CD4-positive, alpha-beta T cell treated with Interleukin-6 at 100 ng/mL for 8 hours (primary cell): Measurements from ENCODE around the gene GALNT11.

Experiments
- DNase-seq: peaks from one replicate; pipeline ENCODE4 v3.0.0-alpha.2; 2020; ENCODE audit warnings: mixed read lengths, low spot score

GALNT11 gene

DNA sequence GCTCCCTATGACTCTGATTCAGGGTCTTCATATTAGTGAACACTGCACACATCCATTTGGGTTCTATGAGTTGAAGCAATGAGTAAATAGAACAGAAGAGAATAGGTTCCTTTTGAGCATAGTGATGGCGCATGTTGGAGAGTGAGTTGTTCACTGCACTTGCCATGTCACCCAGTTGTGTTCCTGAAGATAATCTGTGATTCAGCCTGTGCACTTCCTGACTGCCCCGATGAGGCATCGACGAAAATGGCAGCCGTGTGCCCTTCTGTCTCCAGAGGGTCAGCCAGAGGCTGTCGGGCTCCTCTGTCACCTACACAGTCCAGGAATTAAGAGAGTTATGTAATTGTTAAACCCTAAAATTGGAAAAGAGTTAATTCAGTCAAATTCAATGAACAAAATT is 94.7 kb downstream of the GALNT11 start:
- no peak for DNase-seq

DNA sequence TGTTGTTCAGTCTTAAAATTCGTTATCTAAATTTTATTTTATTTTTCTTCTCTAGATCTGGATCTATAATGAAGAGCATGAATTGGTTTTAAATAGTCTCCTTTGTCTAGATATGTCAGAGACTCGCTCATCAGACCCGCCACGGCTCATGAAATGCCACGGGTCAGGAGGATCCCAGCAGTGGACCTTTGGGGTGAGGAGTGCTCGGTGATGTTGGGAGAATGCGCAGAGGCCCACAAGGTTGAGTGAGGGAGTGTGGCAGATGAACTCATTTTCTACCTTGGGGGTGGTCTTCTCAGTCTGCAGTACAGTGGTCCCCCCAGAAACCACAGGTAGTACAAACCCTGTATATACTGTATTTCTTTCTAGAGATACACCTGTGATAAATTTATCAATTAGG is 95.3 kb downstream of the GALNT11 start:
- no peak for DNase-seq

DNA sequence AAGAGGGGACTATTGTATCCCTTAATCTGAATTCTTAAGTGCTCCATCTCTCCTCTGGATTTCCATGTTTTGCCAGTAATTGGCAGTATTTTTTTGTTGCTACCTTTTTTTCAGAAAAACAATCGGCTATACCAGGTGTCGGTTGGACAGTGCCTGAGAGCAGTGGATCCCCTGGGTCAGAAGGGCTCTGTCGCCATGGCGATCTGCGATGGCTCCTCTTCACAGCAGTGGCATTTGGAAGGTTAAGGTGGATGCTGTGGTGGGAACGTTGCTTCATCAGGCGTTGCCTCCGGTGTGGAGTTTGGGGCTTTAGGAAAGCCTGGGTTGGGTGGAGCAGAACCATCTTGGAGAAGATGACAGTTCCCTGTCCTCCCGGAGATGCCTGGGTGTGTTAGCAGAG is 96.0 kb downstream of the GALNT11 start:
- no peak for DNase-seq

DNA sequence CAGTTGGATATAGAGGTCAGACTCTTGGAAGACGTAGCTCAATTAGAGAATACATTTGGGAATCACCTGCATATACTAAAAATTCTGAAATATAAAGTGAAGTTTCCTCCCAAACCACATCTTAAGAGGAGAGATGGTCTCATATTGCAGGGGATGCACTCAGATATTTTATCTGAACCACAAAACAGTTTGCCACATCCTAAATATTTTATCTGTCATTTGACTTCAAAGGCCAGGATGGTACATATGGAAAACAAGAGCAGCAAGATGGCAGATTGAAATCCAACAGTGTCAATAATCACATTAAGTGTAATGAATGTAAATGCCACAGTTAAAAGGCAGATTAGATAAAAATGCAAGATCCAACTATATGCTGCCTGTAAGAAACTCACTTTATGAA is 97.1 kb downstream of the GALNT11 start:
- no peak for DNase-seq

DNA sequence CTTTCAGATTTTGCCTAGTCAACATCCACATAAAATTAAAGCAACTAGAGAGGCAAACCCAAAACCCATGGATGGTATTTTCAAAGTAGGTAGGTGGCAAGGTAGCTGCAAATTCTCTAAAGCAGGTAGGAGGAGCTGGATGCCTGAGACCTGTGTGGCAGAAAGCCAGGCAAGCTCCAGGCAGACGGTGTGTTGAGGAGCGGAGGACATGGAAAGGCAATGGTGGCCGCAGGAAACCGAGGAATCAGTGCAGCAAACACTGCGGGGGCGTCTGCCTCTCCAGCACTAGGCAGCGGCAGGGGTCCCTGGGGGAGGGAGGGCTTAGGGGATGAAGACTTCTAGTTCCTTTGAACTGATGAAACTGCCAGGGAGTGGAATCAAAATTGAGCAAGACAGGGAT is 101.3 kb downstream of the GALNT11 start:
- DNase-seq: no peak

DNA sequence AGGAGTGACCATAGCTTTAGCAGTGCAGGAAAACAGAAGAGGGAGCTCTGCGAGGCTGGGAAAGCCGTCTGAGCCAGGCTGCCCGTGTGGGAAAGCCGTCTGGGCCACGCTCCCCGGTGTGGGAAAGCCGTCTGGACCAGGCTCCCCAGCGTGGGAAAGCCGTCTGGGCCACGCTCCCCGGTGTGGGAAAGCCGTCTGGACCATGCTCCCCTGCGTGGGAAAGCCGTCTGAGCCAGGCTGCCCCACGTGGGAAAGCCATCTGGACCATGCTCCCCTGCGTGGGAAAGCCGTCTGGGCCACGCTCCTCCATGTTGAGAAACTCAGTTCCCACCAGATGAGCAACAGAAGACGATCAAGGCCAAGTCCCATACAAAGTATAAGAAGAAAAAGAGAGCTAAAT is 101.8 kb downstream of the GALNT11 start:
- DNase-seq: no peak

DNA sequence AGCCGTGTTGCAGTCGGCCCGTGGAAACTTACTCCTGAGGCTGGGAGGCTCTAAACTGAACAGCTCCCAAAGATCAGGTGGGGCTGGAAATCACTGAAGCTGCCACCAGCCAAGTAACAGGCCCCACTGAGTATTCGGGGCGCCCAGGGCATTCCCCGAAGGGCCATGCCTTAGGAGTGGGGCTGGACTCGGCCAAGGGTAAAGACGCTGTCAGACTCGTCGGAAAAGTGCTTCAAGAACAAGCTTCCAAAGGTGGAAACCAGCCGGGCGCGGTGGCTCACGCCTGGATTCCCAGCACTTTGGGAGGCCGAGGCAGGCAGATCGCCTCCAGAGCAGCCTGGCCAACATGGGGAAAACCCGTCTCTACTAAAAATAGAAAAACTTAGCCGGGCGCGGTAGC is 102.8 kb downstream of the GALNT11 start:
- DNase-seq: no peak

DNA sequence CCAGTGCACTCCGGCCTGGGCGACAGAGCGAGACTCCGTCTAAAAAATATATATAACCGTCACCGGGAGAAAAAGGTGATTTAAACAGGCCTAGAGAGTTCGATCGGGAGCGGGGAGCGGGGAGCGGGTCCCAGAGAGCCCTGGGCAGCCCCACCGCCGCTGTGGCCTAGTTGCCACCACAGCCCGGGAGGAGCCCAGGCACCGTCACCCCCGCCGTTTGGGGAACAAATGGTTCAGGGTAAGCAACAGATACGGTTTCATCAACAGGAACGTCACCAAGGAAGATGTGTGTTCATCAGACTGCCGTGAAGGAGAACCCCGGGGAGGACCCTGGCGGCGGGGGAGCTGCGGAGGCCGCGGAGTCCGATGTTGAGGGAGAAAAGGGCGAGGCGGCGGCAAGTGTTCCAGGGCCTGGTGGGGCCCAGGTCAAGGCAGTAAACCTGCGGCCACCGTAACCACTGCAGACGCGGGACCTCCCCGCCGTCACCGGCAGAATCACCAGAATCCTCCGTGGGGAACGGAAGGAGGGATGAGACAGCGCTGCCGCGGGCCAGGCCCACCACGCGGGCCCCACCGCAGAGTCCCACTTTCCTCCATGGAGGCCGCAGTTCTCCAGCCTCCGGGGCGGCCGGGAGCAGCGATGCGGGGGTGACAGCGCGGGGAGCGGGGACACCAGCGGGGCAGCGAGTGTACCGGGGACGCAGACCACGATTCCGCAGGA is 103.4 kb downstream of the GALNT11 start:
- DNase-seq: no peak

DNA sequence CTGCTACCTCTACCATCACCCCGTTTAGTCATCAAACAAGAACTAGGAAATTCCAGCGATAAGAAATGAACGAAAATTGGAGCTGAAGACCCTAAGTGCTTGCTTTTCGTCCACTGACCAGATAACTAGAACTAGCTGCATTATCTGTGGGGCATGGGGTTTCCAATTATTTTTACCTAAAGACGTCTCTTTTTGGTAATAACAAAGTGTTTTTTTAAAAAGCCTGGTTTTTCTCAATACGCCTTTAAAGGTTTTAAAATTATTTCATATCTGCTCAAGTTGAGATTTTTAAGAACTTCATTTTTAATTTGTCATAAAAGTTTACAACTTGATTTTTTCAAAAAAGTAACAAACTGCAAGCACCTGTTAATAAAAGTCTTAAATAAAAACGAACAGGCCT is 104.2 kb downstream of the GALNT11 start:
- no peak for DNase-seq

DNA sequence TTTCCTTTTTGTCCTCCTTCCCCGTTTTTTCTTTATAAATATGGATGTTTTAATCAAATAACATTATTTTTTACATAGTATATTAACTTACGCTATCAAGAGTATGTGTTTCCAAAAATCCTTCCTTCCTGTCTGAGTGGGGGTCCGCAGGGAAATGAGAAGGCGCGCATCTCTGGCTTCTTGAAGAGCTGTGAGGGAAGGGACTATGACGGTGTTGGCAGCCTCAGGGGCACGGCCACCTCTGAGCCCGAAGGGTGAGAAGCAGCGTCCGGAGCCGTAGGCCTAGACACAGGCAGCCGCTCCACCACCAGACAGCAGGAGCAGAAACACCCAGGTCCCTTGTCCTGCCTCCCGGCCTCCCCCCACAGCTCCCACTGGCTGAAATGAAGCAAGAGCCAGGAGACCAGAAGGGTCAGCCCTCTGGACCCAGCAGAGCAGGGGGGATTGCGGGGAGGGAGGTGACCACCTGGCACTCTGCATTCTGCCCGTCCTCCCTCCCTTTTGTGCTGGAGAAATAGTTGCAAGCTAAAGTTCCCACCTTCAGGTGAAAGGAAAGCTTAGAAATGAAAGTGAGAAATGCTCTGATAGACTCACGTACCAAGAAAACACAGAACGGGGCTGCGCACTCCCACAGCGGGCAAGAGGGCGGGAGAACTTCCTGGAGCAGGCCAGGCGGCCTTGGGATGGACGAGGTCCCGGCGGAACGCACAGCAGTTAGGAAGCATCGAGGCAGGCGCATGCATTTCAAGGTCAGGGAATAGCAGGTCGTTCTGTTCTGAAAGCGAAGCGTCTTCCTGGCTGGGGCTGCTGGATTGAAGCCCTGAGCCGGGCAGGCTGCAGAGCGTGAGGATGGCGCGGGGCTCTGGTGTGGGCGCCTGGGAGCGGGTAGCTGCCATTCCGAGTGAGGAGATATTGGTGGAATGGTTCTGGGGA is 105.5 kb downstream of the GALNT11 start:
- DNase-seq: no peak

DNA sequence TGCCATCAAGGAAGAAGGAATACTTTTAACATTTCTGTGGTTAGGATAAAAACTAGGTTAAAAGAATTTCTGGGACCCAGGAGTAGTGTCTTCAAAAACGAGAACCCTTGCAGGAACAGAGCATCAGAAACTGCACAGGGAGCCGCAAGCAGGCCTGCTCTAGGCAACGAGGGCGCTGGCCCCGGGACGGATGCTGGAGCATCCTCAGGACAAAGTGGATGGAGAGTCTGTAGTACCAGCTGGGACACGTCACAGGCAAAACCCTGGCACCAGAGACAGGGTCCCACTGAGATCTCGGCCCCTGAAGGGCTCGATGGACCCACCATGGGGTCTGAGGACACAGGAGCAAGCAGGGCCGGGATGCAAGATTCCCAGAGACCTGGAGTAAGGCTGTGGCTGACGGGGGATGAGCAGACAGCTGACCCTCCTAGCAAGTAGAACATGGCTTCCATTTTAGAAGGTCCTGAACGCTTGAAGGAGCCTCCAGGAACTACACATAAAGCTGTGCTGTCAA is 106.6 kb downstream of the GALNT11 start:
- DNase-seq: no peak

DNA sequence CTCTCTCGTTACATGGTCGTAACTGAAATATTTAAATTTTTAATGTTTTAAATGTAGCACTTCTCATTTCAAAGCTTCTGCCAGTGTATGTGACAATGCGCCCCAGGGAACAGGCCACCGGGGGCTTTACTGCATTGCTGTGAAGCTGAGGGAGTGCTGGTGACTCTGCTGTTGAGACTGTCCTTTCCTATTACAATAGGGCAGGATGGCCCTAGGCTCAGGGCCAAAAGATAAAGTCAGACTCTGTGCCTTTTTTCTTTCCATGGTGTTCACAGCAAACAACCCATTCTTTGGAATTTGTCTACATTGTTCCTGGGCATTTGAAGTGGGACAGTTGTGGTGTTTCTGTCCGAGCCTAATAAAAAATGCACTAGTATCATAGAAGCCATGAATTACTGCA is 107.3 kb downstream of the GALNT11 start:
- no peak for DNase-seq

DNA sequence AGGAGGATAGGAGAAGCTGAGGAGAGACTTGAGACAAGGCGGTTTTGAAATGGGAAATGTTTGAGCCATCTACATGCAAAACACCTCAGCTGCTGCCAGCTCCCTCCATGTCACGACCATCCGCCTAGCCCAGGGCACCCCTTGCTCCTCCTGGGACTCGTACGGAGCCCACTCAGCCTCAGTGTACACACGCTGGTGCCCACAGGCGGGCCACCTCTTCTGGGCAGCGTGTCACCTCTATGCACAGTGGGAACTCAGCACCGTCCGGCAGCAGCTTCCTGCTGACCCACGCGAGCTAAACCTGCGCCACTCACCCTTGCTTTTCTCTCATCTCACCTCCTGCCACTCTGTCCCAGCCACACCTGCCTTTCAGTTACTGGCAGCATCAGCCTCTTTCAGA is 108.3 kb downstream of the GALNT11 start:
- no peak for DNase-seq

DNA sequence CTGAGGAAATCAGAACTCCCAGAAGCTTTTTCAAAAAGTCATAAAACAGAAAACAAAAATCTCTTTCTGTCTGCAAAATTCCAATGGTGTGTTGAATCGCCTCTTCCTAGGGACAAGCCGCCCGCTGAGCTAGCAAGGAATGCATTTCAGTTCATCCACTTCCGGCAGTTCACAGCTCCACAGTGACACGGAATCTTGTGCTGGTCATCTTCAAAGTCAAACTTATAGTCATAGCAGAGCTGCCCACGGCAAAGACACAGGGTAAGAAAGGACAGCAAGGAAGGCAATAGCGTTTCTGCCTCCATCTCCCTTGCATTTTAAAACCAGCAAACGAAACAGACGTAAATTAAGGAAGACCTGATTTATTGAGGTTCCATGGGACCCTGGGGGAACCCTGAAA is 111.2 kb downstream of the GALNT11 start:
- no peak for DNase-seq

DNA sequence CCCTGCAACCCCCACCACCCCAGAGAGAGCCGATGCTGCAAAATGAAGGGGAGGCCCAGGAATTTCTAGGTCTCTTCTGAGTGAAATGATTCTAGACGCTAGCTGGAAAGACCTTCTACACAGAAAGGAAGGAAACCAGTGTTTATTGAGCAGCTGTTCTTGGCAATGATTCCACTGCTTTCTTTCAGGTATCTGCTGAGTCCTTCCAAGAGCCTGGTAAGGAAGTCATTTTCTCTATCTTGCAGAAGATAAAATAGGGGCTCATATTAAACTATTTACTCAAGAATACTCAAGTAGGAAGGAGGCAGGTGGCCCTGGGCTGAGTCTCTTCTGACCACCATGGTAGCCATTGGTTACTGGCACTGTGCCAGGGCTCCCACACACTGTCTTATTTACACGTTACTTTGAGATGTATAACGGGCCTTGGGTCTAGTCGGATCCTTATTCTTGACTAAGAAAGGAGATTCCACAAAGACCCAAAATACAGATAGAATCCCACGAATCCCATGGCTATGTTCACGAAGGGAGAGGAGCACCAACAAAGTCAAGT is 112.1 kb downstream of the GALNT11 start:
- DNase-seq: no peak

DNA sequence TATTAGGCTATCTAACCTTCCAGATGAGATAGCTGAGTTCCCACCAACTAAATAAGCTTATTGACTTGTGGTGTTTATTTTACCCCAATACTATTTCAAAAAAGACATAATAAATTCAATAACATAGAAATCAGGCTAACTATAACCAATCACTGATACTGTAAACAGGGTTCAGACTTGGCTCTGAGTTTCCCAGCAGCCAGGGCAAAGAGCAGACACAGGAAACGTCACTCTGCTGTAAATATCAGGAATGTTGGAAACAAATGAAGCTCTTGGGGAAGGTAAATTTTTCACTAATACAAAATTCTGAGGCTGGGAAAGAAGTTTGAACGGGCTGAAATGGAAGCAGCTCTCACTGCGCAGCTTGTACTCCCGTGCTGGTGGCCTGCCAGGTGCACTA is 114.6 kb downstream of the GALNT11 start:
- no peak for DNase-seq

DNA sequence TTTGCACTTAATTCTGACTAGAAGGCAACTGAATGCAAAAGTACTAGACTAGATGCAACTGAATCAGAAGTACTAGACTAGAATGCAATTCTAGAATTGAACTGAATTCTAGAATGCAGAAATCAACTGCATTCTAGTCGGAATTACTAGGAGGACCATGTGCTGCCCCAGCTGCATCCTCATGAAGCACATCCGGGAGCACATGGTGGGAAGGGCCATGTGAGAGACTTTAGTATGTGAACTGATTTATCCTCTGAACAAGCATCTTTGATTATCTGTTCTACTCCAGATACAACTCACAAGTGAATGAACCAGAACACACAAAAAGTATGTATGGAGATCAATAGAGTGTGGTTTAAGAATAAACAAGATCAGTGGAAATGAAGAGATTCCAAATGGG is 115.1 kb downstream of the GALNT11 start:
- no peak for DNase-seq

DNA sequence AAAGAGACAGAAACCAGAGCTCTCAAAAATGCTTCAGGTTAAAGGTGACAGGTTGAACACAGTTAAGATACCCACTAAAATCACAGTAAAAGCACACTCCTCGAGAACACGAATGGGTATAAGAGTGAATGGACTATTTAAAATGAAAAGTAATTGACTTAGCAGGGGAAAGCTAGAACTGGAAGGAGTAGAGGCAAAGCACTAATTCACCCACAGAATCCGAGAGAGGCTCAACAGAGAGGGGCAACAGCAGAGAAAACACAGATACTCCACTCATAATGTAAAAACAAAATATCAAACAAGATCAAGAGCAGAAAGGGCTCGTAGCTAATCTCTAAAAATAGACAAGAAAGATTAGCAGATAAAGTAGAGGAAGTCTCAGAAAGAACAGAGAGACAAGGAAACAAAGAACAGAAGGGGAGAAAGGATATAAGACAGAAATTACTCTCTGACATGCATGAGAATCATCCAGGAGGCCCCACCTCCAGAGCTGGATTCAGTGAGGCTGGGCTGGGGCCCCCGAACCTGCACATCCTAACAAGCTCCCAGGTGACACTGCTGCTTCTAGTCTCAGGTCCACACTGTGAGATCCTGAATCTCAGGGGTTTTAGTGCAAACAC is 117.6 kb downstream of the GALNT11 start:
- DNase-seq: peak; percentile 15

DNA sequence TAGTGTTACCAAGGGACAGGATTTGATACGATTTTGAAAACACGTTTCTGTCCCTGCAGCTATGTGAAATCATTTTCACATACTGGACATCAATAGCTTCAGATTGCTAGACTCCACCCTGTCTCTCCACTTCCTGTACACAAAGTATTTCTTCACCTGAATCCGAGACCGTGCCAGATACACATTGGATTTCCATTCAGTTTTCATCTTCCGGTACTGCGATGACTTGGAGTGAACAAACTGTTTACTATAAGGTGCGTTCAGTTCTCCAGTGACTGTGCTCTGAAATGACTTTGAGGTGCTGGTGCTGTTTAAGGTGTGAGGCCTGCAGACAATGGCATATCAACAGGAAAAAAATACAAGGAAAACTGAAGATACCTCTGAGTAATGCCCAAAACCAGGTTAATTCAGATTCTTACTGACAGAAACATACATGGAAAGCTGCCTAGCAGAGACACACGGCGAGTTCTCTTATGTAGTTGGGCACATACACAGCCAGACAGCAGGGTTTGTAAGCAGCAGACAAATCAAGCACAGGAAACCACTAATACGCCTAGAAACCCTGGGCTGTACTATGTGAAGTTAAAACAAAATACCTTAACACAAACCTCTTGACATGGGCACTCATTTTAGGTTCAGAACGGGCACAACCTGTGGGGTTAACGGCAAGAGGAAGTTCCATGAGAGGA is 119.2 kb downstream of the GALNT11 start:
- DNase-seq: peak; percentile 28

DNA sequence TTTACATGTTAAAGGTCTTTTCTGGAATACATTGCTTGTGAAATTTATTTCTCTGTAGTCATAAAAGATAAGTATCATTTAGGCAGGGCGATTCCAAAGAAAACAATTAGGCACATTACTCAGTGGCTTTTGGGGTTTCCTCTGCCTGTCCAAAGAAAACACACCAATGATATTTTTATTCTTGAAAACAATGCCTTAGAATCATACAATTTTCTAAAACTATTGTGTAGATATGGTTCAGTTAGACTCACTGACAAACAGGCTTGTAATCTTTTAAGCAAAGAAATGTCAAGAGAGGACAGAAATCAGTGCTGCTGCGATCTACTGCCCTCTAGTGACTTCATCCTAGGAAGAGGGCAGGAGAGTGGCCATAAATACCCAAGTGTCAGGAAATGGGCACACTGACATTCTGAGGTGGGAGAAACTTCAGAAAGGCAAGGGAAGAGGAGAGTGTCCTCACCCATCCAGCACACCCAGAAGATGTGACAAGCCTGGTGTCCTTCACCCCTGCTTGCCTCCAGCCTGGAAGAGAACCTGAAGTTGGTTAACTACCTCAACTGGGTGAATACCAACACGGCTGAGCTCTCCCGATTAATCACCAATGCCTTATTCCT is 120.5 kb downstream of the GALNT11 start:
- peak; percentile 41 for DNase-seq

DNA sequence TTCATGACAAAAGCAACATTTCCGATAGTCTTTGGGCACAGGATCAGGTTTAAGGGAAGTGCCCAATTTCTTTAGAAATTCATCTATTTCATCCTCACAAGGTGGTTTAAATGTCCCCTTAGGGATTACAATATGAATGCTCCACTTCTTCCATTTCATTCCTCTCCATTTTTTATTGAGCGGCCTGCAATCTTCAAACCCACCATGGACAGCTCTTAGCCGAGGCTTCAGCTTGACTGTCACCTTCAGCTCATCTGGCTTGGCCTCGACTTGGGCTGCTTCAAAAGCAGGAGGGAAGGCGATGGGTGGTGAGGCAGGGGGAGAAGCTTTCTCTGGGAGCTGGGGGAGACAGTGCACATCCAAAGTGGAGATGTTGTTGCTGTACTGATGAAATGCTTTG is 123.2 kb downstream of the GALNT11 start:
- DNase-seq: no peak
